Measurements from ENCODE around the gene SH3PXD2B. TPM values are rescaled to one million over a fixed set of nuclear protein-coding genes. Genes with fewer than 3 reads are reported as not detected.
"Not testable (repeated sequence)": the region's sequence is repeated elsewhere in the genome, so short reads cannot be mapped to it uniquely, and the experiment has no call there.

Gene SH3PXD2B
- total RNA-seq, 4 donors from 2014 or later, result 13.5 to 43.5 (median 28.1) TPM

- intact Hi-C loops (cut with DNase I; ENCODE audit: low total_unique reads), result no loop called here
- no peak overlapping the region for H3K4me3 ChIP-seq (ENCODE audit: low read depth, poor library complexity, severe bottlenecking)
- no peak for DNase-seq (ENCODE audit: low spot score in 2 of 2)
- WGBS, 2 donors, result 84 to 88% methylated on average over 7 to 8 of the region's 8 CpGs
- TF ChIP-seq CTCF (IDR thresholded peaks at IDR 0.05) (no peak), POLR2A (IDR thresholded peaks at IDR 0.05) (no peak)
These were observed 120.1 kb downstream of the SH3PXD2B start for GRCh38 chr5:172334196-172334595.

GRCh38 chr5:172326901-172327300 lies 127.4 kb downstream of the SH3PXD2B start:
- 89 to 90% methylated on average over 13 of the region's 13 CpGs for WGBS, 2 donors

GRCh38 chr5:172325452-172325851 lies 128.9 kb downstream of the SH3PXD2B start:
- intact Hi-C loops (cut with DNase I; ENCODE audit: low total_unique reads), result no loop called here
- DNase-seq (ENCODE audit: low spot score in 2 of 2), result no peak
- TF ChIP-seq CTCF (IDR thresholded peaks at IDR 0.05) (no peak), POLR2A (IDR thresholded peaks at IDR 0.05) (no peak)
- no peak overlapping the region for H3K4me3 ChIP-seq (ENCODE audit: low read depth, poor library complexity, severe bottlenecking)
- WGBS, 2 donors, result 90 to 91% methylated on average over 9 of the region's 9 CpGs

More at GRCh38 chr5:172326901-172327300, 127.4 kb downstream of the SH3PXD2B start:
- H3K4me3 ChIP-seq (ENCODE audit: low read depth, poor library complexity, severe bottlenecking); intact Hi-C loops (cut with DNase I; ENCODE audit: low total_unique reads); DNase-seq (ENCODE audit: low spot score in 2 of 2): not testable (repeated sequence)

GRCh38 chr5:172322028-172322965 lies 132.0 kb downstream of the SH3PXD2B start:
- no peak for TF ChIP-seq POLR2A (IDR thresholded peaks at IDR 0.05)
- TF ChIP-seq CTCF (IDR thresholded peaks at IDR 0.05), result no peak
- intact Hi-C loops (cut with DNase I; ENCODE audit: low total_unique reads), result no loop called here
- 62 to 67% methylated on average over 9 of the region's 9 CpGs for WGBS, 2 donors
- no peak overlapping the region for H3K4me3 ChIP-seq (ENCODE audit: low read depth, poor library complexity, severe bottlenecking)
- peak in 1 of 2 donors; percentile 29 for DNase-seq (ENCODE audit: low spot score in 2 of 2)

- H3K4me3 ChIP-seq (ENCODE audit: low read depth, poor library complexity, severe bottlenecking), result no peak overlapping the region
- no peak for TF ChIP-seq CTCF (IDR thresholded peaks at IDR 0.05)
- no peak for TF ChIP-seq POLR2A (IDR thresholded peaks at IDR 0.05)
- DNase-seq (ENCODE audit: low spot score in 2 of 2), result peak in 1 of 2 donors; percentile 28
- intact Hi-C loops (cut with DNase I; ENCODE audit: low total_unique reads), result no loop called here
These were observed 132.7 kb downstream of the SH3PXD2B start for GRCh38 chr5:172321593-172321992.

- WGBS, 2 donors, result 56 to 57% methylated on average over 4 of the region's 4 CpGs
- TF ChIP-seq POLR2A (IDR thresholded peaks at IDR 0.05) (no peak), CTCF (IDR thresholded peaks at IDR 0.05) (no peak)
- intact Hi-C loops (cut with DNase I; ENCODE audit: low total_unique reads), result no loop called here
- DNase-seq (ENCODE audit: low spot score in 2 of 2), result peak in 1 of 2 donors; percentile 28
- no peak overlapping the region for H3K4me3 ChIP-seq (ENCODE audit: low read depth, poor library complexity, severe bottlenecking)
These were observed 134.4 kb downstream of the SH3PXD2B start for GRCh38 chr5:172319708-172320441.

Data from lower leg skin (tissue), 4 donors.